H1 (cell line): ENCODE measurements around the gene PDE4D. TPM values are rescaled to one million over a fixed set of nuclear protein-coding genes. Genes with fewer than 3 reads are reported as not detected.

Experiments used
- CTCF ChIA-PET: fragments of 300-600 bp; sonication (Branson Sonifier 250); formaldehyde crosslinking; loops from one replicate; lab custom pipeline; 2021; ENCODE audit not compliant: partially characterized antibody; lab: Charles Lee
- POLR2A ChIA-PET: fragments of 300-600 bp; sonication (Branson Sonifier 250); formaldehyde crosslinking; loops from one replicate; lab custom pipeline; 2021; ENCODE audit warnings: inconsistent platforms; ENCODE audit not compliant: partially characterized antibody; lab: Charles Lee
- DNase-seq, 2 experiments: peaks; one replicate each; pipeline versions ENCODE4 v3.0.0 to v3.0.0-alpha.2; 2010 to 2022; ENCODE audit warnings: low spot score in 2 of 2, low read depth in 1 of 2, mixed read lengths in 1 of 2
- FAIRE-seq: peaks from 2 replicates; lab custom pipeline; 2011; peaks lifted over from hg19 to GRCh38; lab: Jason Lieb, UNC
- H2AFZ ChIP-seq: 2 replicates; pipeline ENCODE4 v1.8.1; 2012; ENCODE audit warnings: low read length, inconsistent platforms
- H2AK5ac ChIP-seq: 2 replicates; pipeline ENCODE4 v1.6.1; 2013; ENCODE audit warnings: low read depth, low read length
- H2BK120ac ChIP-seq: replicated peaks from 2 replicates; pipeline ENCODE3; 2013; ENCODE audit warnings: low read depth, low read length, inconsistent platforms
- H2BK12ac ChIP-seq: 2 replicates; pipeline ENCODE4 v1.6.1; 2013; ENCODE audit warnings: low read depth, low read length
- H2BK15ac ChIP-seq: 2 replicates; pipeline ENCODE4 v1.6.1; 2013; ENCODE audit warnings: low read length
- H2BK20ac ChIP-seq: 2 replicates; pipeline ENCODE4 v1.6.1; 2013; ENCODE audit warnings: low read length
- H2BK5ac ChIP-seq: 2 replicates; pipeline ENCODE4 v1.6.1; 2013; ENCODE audit warnings: low read depth, low read length
- H3K14ac ChIP-seq: 2 replicates; pipeline ENCODE4 v1.6.1; 2013; ENCODE audit warnings: inconsistent platforms; ENCODE audit not compliant: insufficient read length
- H3K18ac ChIP-seq: 2 replicates; pipeline ENCODE4 v1.6.1; 2013; ENCODE audit warnings: low read length; ENCODE audit errors: extremely low read depth
- H3K23ac ChIP-seq: 2 replicates; pipeline ENCODE4 v1.6.1; 2013; ENCODE audit warnings: inconsistent platforms; ENCODE audit not compliant: insufficient read length
- H3K23me2 ChIP-seq: 2 replicates; pipeline ENCODE4 v1.6.1; 2013; ENCODE audit warnings: low read depth, low read length
- H3K27ac ChIP-seq: 2 replicates; pipeline ENCODE4 v1.6.1; 2011; ENCODE audit warnings: low read depth, low read length, inconsistent platforms
- H3K27me3 ChIP-seq, 4 experiments: replicated peaks in 1 of 4; 1 replicate in 1 of 4; 2 replicates in 3 of 4; pipeline versions ENCODE4 v1.6.1 to v1.8.1; 2011 to 2013; ENCODE audit warnings: low read length in 3 of 4, mild to moderate bottlenecking in 3 of 4, inconsistent platforms in 2 of 4, mixed read lengths in 2 of 4, moderate library complexity in 1 of 4; ENCODE audit not compliant: control insufficient read depth in 3 of 4, insufficient read depth in 3 of 4; ENCODE audit errors: extremely low read depth in 1 of 4
- H3K36me3 ChIP-seq, 4 experiments: 2 replicates each; pipeline versions ENCODE4 v1.6.1 to v1.8.1; 2011 to 2013; ENCODE audit warnings: mild to moderate bottlenecking in 4 of 4, low read length in 3 of 4, moderate library complexity in 2 of 4, control low read depth in 1 of 4, inconsistent platforms in 1 of 4; ENCODE audit not compliant: insufficient read depth in 4 of 4, control insufficient read depth in 2 of 4
- H3K4ac ChIP-seq: replicated peaks from 2 replicates; pipeline ENCODE3; 2013; ENCODE audit warnings: low read length, low read depth, mixed read lengths, inconsistent platforms; ENCODE audit not compliant: insufficient read length
- H3K4me1 ChIP-seq, 4 experiments: replicated peaks in 1 of 4; 1 replicate in 1 of 4; 2 replicates in 3 of 4; pipeline versions ENCODE4 v1.6.1 to v1.8.1; 2011 to 2013; ENCODE audit warnings: low read length in 3 of 4, inconsistent platforms in 2 of 4, mixed read lengths in 1 of 4; ENCODE audit not compliant: insufficient read depth in 4 of 4, control insufficient read depth in 3 of 4
- H3K4me2 ChIP-seq, 2 experiments: 2 replicates each; pipeline versions ENCODE4 v1.6.1 to v1.8.1; 2011 to 2013; ENCODE audit warnings: low read depth in 2 of 2, low read length in 2 of 2, control low read depth in 1 of 2, inconsistent platforms in 1 of 2, mild to moderate bottlenecking in 1 of 2; ENCODE audit not compliant: insufficient read depth in 1 of 2
- H3K4me3 ChIP-seq, 4 experiments: fragments of 200-600, 300-600 bp in 1 of 4; sonication (generic), shearing (Covaris generic), sonication (Bioruptor Twin) in 1 of 4; 2 replicates each; pipeline versions ENCODE4 v1.5.1 to v1.8.1; 2011 to 2016; ENCODE audit warnings: low read length in 4 of 4, low read depth in 3 of 4, control low read depth in 2 of 4, inconsistent platforms in 2 of 4, mild to moderate bottlenecking in 2 of 4, mixed read lengths in 1 of 4, moderate library complexity in 1 of 4; ENCODE audit not compliant: insufficient read depth in 2 of 4; ENCODE audit errors: extremely low read depth in 1 of 4
- H3K56ac ChIP-seq: replicated peaks from 2 replicates; pipeline ENCODE3; 2013; ENCODE audit warnings: low read depth, mild to moderate bottlenecking, mixed read lengths, low read length, inconsistent platforms; ENCODE audit not compliant: insufficient read length
- H3K79me1 ChIP-seq: 2 replicates; pipeline ENCODE4 v1.6.1; 2013; ENCODE audit warnings: low read depth, low read length, control low read depth
- H3K79me2 ChIP-seq, 2 experiments: 2 replicates each; pipeline versions ENCODE4 v1.6.1 to v1.8.1; 2012 to 2013; ENCODE audit warnings: low read length in 2 of 2, mild to moderate bottlenecking in 2 of 2, inconsistent platforms in 1 of 2; ENCODE audit not compliant: insufficient read depth in 2 of 2, control insufficient read depth in 1 of 2
- H3K9ac ChIP-seq, 4 experiments: replicated peaks in 1 of 4; 1 replicate in 1 of 4; 2 replicates in 3 of 4; pipeline versions ENCODE4 v1.6.1 to v1.8.1; 2011 to 2013; ENCODE audit warnings: low read depth in 3 of 4, low read length in 3 of 4, control low read depth in 2 of 4, mild to moderate bottlenecking in 2 of 4, moderate library complexity in 2 of 4, inconsistent platforms in 1 of 4; ENCODE audit errors: extremely low read depth in 1 of 4
- H3K9me3 ChIP-seq, 2 experiments: 2 replicates each; pipeline versions ENCODE4 v1.6.1 to v1.8.1; 2012 to 2013; ENCODE audit warnings: mild to moderate bottlenecking in 2 of 2, moderate library complexity in 2 of 2, control low read depth in 1 of 2, inconsistent platforms in 1 of 2, low read depth in 1 of 2, low read length in 1 of 2, mixed read lengths in 1 of 2; ENCODE audit not compliant: insufficient read depth in 2 of 2
- H4K20me1 ChIP-seq, 2 experiments: replicated peaks in 1 of 2; 2 replicates each; pipeline versions ENCODE3 to v1.8.1; 2011 to 2013; ENCODE audit warnings: inconsistent platforms in 2 of 2, low read length in 2 of 2, mild to moderate bottlenecking in 1 of 2; ENCODE audit not compliant: insufficient read depth in 2 of 2, control insufficient read depth in 1 of 2
- H4K5ac ChIP-seq: 2 replicates; pipeline ENCODE4 v1.6.1; 2013; ENCODE audit warnings: low read length, low read depth, mixed read lengths, inconsistent platforms; ENCODE audit not compliant: insufficient read length
- H4K8ac ChIP-seq: 2 replicates; pipeline ENCODE4 v1.8.0; 2013; ENCODE audit warnings: mild to moderate bottlenecking, moderate library complexity, low read length, inconsistent platforms; ENCODE audit not compliant: insufficient read depth; ENCODE audit errors: extremely low read depth
- H4K91ac ChIP-seq: replicated peaks from 2 replicates; pipeline ENCODE3; 2013; ENCODE audit warnings: low read length, mixed read lengths, inconsistent platforms; ENCODE audit not compliant: insufficient read length
- ASH2L ChIP-seq: fragments of 200-600, 300-600 bp; sonication (generic); IDR thresholded peaks from one replicate; pipeline ENCODE4 v1.7.1; 2017; ENCODE audit warnings: low read length
- CBX8 ChIP-seq: fragments of 300-800, 300-1000 bp; sonication (generic); IDR thresholded peaks from 2 replicates; pipeline ENCODE4 v1.7.1; 2016; ENCODE audit warnings: low read depth, low read length, borderline replicate concordance
- CEBPB ChIP-seq: IDR thresholded peaks from 2 replicates; pipeline ENCODE4 v1.6.1; 2012; ENCODE audit warnings: low read depth, low read length
- CHD2 ChIP-seq: IDR thresholded peaks from 2 replicates; pipeline ENCODE4 v1.6.1; 2012; ENCODE audit warnings: low read length, improper control_type of control experiment
- GTF2F1 ChIP-seq: IDR thresholded peaks from 2 replicates; pipeline ENCODE4 v1.6.1; 2012; ENCODE audit warnings: low read depth, low read length, improper control_type of control experiment, borderline replicate concordance
- JUN ChIP-seq: IDR thresholded peaks from 2 replicates; pipeline ENCODE4 v1.6.1; 2011; ENCODE audit warnings: low read depth, mild to moderate bottlenecking, improper control_type of control experiment, low read length
- KDM1A ChIP-seq: fragments of 200-600, 300-600 bp; sonication (generic); IDR thresholded peaks from 2 replicates; pipeline ENCODE4 v1.7.1; 2016; ENCODE audit warnings: mild to moderate bottlenecking, low read length, borderline replicate concordance
- PHF8 ChIP-seq: fragments of 200-600 bp; sonication (generic); conservative IDR thresholded peaks from 2 replicates; pipeline ENCODE4 v1.7.1; 2012; ENCODE audit warnings: low read depth, mild to moderate bottlenecking, inconsistent platforms, low read length, moderate library complexity
- POLR2A ChIP-seq, 2 experiments: IDR thresholded peaks; 1 replicate in 1 of 2; 2 replicates in 1 of 2; pipeline ENCODE4 v1.6.1; 2011; ENCODE audit warnings: low read depth in 2 of 2, low read length in 2 of 2, mild to moderate bottlenecking in 2 of 2; ENCODE audit errors: control extremely low read depth in 1 of 2
- RAD21 ChIP-seq, 2 experiments: IDR thresholded peaks in 1 of 2; conservative IDR thresholded peaks in 1 of 2; 2 replicates each; pipeline ENCODE4 v1.6.1; 2011; ENCODE audit warnings: low read depth in 2 of 2, low read length in 2 of 2, improper control_type of control experiment in 1 of 2, inconsistent platforms in 1 of 2, mild to moderate bottlenecking in 1 of 2, moderate library complexity in 1 of 2
- RNF2 ChIP-seq: fragments of 200-900, 300-1000 bp; sonication (generic); IDR thresholded peaks from 2 replicates; pipeline ENCODE4 v1.7.1; 2016; ENCODE audit warnings: borderline replicate concordance, low read depth, mild to moderate bottlenecking, antibody characterized with exemption, low read length; ENCODE audit not compliant: poor library complexity, severe bottlenecking; ENCODE audit errors: missing control alignments
- RXRA ChIP-seq: IDR thresholded peaks from 2 replicates; pipeline ENCODE4 v1.6.1; 2011; ENCODE audit warnings: low read depth, mild to moderate bottlenecking, low read length, moderate library complexity; ENCODE audit not compliant: insufficient read depth
- SIRT6 ChIP-seq: IDR thresholded peaks from one replicate; pipeline ENCODE4 v1.7.1; 2012; ENCODE audit warnings: low read length, inconsistent platforms
- WGBS, 2 experiments: shearing (Covaris generic) in 1 of 2; methylation state at CpG; one replicate each; pipeline versions ENCODE4 v1.1.6 to v1.1.7; 2013 to 2015; ENCODE audit warnings: low lambda C conversion rate in 2 of 2, mixed read lengths in 2 of 2, inconsistent platforms in 1 of 2, low coverage in 1 of 2, missing lambda C conversion rate in 1 of 2; ENCODE audit not compliant: insufficient replicate concordance in 2 of 2, insufficient coverage in 1 of 2, insufficient read length in 1 of 2; ENCODE audit errors: extremely low coverage in 1 of 2, missing lambda C conversion rate in 1 of 2; 5-methylcytosine and 5-hydroxymethylcytosine counted together
- polyA plus RNA-seq, 7 experiments: library from polyadenylated mRNA; depleted of rRNA in 3 of 7; stranded (reverse) in 5 of 7; unstranded in 2 of 7; fragments of >200 nt in 5 of 7; fragments of 200-250 nt in 2 of 7; gene quantifications; 1 replicate in 5 of 7; 2 replicates in 1 of 7; 4 replicates in 1 of 7; pipeline versions ENCODE4 v1.2.1 to v1.2.3, GENCODE V29; 2011 to 2013; ENCODE audit warnings: missing spikeins in 2 of 7, mixed read lengths in 2 of 7
- total RNA-seq: library from RNA; stranded (reverse); fragmentation: NEBNext Ultra II Directional; extraction: Animal tissue kit (Norgen Biotek cat#: 25700); gene quantifications from 2 replicates; pipeline ENCODE4 v1.2.1, GENCODE V29; 2021
- TF ChIP-seq, protein P1 (sequence below): IDR thresholded peaks from 2 replicates; pipeline ENCODE4 v1.6.1; 2011; ENCODE audit warnings: low read length, improper control_type of control experiment

Gene PDE4D
- total and polyA plus RNA-seq, 2 of the 8 experiments (the other 6 are each of a cell fraction or from before 2014, with no cell fraction given), result 2.3 to 3.7 TPM

DNA sequence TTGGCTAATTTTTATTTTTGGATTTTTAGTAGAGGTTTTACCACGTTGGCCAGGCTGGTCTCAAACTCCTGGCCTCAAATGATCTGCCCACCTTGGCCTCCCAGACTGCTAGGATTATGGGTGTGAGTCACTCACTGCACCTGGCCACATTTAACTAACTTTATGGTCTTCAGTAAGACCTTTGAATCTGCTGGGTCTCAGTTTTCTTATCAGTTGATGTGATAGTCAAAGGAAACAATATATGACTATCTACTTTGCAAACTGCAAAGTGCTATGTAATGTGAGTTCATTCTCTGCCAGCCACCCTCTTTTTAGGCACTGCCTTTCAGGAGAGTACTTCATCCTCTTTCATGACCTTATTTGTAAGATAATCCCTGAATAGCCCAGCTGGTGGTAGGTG, 474.7 kb downstream of the PDE4D start:
- no peak overlapping the region for H2AFZ ChIP-seq
- no peak overlapping the region for H3K4ac ChIP-seq
- DNase-seq, result no peak
- no peak overlapping the region for H4K91ac ChIP-seq
- no peak for FAIRE-seq
- no peak overlapping the region for H2BK12ac ChIP-seq
- H2BK15ac ChIP-seq, result no peak overlapping the region
- no peaks in the 10 kb centered on the region for H3K23me2 ChIP-seq
- H2BK120ac ChIP-seq, result no peak overlapping the region
- H2AK5ac ChIP-seq, result no peak overlapping the region
- no peaks in the 10 kb centered on the region for H3K9me3 ChIP-seq
- no peak overlapping the region for H3K18ac ChIP-seq
- 54% methylated on average over 1 of the region's 1 CpG; no CpG with 5 or more reads in 1 of the 2 experiments for WGBS, 2 experiments
- H3K79me1 ChIP-seq, result no peaks in the 10 kb centered on the region
- no peak overlapping the region for H3K4me3 ChIP-seq
- no peak overlapping the region for H3K4me2 ChIP-seq
- no peak overlapping the region for H4K8ac ChIP-seq
- no peaks in the 10 kb centered on the region for H3K79me2 ChIP-seq
- H3K9ac ChIP-seq, result no peak overlapping the region
- H3K27me3 ChIP-seq, result no peaks in the 10 kb centered on the region
- no peaks in the 10 kb centered on the region for H3K36me3 ChIP-seq
- peaks cover 0 to 5% (median 1%) of the 10 kb centered on the region in 4 experiments; a peak in 2 of 7 replicates for H3K4me1 ChIP-seq
- no peaks in the 10 kb centered on the region for H4K20me1 ChIP-seq
- H3K14ac ChIP-seq, result no peak overlapping the region
- H3K27ac ChIP-seq, result no peak overlapping the region
- no peak overlapping the region for H4K5ac ChIP-seq
- H2BK5ac ChIP-seq, result no peak overlapping the region
- ChIA-PET CTCF (no interaction called here), POLR2A (no interaction called here)
- H3K56ac ChIP-seq, result no peak overlapping the region
- no peak overlapping the region for H3K23ac ChIP-seq
- H2BK20ac ChIP-seq, result no peak overlapping the region
- TF ChIP-seq POLR2A (IDR thresholded peaks at IDR 0.05; ENCODE audit: control extremely low read depth in 1 of 2, low read depth in 2 of 2, low read length in 2 of 2) (no peak), PHF8 (no peak), CEBPB (no peak), JUN (no peak), CBX8 (no peak), RNF2 (no peak), GTF2F1 (no peak), RXRA (no peak), RAD21 (IDR thresholded peaks at IDR 0.05 in 1 of 2, conservative IDR thresholded peaks at IDR 0.05 in 1 of 2; ENCODE audit: low read depth in 2 of 2, low read length in 2 of 2) (no peak), KDM1A (no peak), SIRT6 (no peak), ASH2L (no peak), CHD2 (no peak)
- TF ChIP-seq, protein P1, sequence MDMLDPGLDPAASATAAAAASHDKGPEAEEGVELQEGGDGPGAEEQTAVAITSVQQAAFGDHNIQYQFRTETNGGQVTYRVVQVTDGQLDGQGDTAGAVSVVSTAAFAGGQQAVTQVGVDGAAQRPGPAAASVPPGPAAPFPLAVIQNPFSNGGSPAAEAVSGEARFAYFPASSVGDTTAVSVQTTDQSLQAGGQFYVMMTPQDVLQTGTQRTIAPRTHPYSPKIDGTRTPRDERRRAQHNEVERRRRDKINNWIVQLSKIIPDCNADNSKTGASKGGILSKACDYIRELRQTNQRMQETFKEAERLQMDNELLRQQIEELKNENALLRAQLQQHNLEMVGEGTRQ, result no peak
